ENCODE data around the gene TMEM184B.

The TMEM184B gene

GRCh38 chr22:38220653-38221386 is 52.0 kb downstream of the TMEM184B start:
- H3K4me2 ChIP-seq (ENCODE audit: low read length), result no peak overlapping the region
- H4K8ac ChIP-seq (ENCODE audit: low read depth, low read length), result no peak overlapping the region
- no peak overlapping the region for H2AK5ac ChIP-seq (ENCODE audit: low read length)
- H3K36me3 ChIP-seq (ENCODE audit: control insufficient read depth in 1 of 2, insufficient read depth in 2 of 2, low read length in 2 of 2), result peaks cover 37 to 48% of the 10 kb centered on the region in 2 experiments
- H2AFZ ChIP-seq (ENCODE audit: insufficient read depth, low read length, poor library complexity), result no peak overlapping the region
- DNase-seq, result peak in 1 of 2 donors; percentile 47
- H3K14ac ChIP-seq (ENCODE audit: low read length), result no peak overlapping the region
- peaks cover 3% of the 10 kb centered on the region for H3K79me2 ChIP-seq (ENCODE audit: control insufficient read depth, insufficient read depth, low read length, poor library complexity)
- H2BK120ac ChIP-seq (ENCODE audit: insufficient read depth, low read length, poor library complexity), result no peak overlapping the region
- no peak overlapping the region for H4K91ac ChIP-seq (ENCODE audit: low read depth, low read length)
- peaks cover 17 to 22% of the 10 kb centered on the region in 2 experiments for H3K4me1 ChIP-seq (ENCODE audit: control insufficient read depth in 1 of 2, insufficient read depth in 2 of 2, low read length in 2 of 2)
- H3K9me3 ChIP-seq (ENCODE audit: insufficient read depth, low read depth, low read length), result no peaks in the 10 kb centered on the region
- H2BK12ac ChIP-seq (ENCODE audit: low read length), result no peak overlapping the region
- no peaks in the 10 kb centered on the region for H3K27me3 ChIP-seq (ENCODE audit: insufficient read depth, low read length)
- H3K79me1 ChIP-seq (ENCODE audit: low read length), result peaks cover 13% of the 10 kb centered on the region
- no peak overlapping the region for H3K23ac ChIP-seq (ENCODE audit: low read length)
- no peak overlapping the region for H3K4me3 ChIP-seq (ENCODE audit: low read depth, low read length)
- no peak overlapping the region for H3K4ac ChIP-seq (ENCODE audit: low read depth, low read length)
- H3K18ac ChIP-seq (ENCODE audit: low read length), result no peak overlapping the region
- WGBS (ENCODE audit: extremely low coverage, insufficient coverage, insufficient read length), result no CpG with 5 or more reads among the region's 22 CpGs
- H3K27ac ChIP-seq (ENCODE audit: low read depth, low read length), result no peak overlapping the region
- H2BK5ac ChIP-seq (ENCODE audit: low read depth, low read length, poor library complexity), result no peak overlapping the region
- no peak overlapping the region for H4K12ac ChIP-seq (ENCODE audit: low read depth, low read length)
- no peak overlapping the region for H3K9ac ChIP-seq (ENCODE audit: low read length)

GRCh38 chr22:38220163-38220562 is 52.6 kb downstream of the TMEM184B start:
- no peak overlapping the region for H3K23ac ChIP-seq (ENCODE audit: low read length)
- H4K12ac ChIP-seq (ENCODE audit: low read depth, low read length), result no peak overlapping the region
- H3K4me3 ChIP-seq (ENCODE audit: low read depth, low read length), result no peak overlapping the region
- peaks cover 13% of the 10 kb centered on the region for H3K79me1 ChIP-seq (ENCODE audit: low read length)
- H3K4ac ChIP-seq (ENCODE audit: low read depth, low read length), result no peak overlapping the region
- no peak overlapping the region for H2AK5ac ChIP-seq (ENCODE audit: low read length)
- H4K8ac ChIP-seq (ENCODE audit: low read depth, low read length), result no peak overlapping the region
- WGBS (ENCODE audit: extremely low coverage, insufficient coverage, insufficient read length), result no CpG with 5 or more reads among the region's 8 CpGs
- H3K4me2 ChIP-seq (ENCODE audit: low read length), result no peak overlapping the region
- no peak overlapping the region for H3K14ac ChIP-seq (ENCODE audit: low read length)
- H2BK12ac ChIP-seq (ENCODE audit: low read length), result no peak overlapping the region
- no peaks in the 10 kb centered on the region for H3K27me3 ChIP-seq (ENCODE audit: insufficient read depth, low read length)
- H3K27ac ChIP-seq (ENCODE audit: low read depth, low read length), result no peak overlapping the region
- H4K91ac ChIP-seq (ENCODE audit: low read depth, low read length), result no peak overlapping the region
- H3K79me2 ChIP-seq (ENCODE audit: control insufficient read depth, insufficient read depth, low read length, poor library complexity), result peaks cover 3% of the 10 kb centered on the region
- H3K9ac ChIP-seq (ENCODE audit: low read length), result no peak overlapping the region
- H3K36me3 ChIP-seq (ENCODE audit: control insufficient read depth in 1 of 2, insufficient read depth in 2 of 2, low read length in 2 of 2), result peaks cover 34 to 46% of the 10 kb centered on the region in 2 experiments
- no peak for DNase-seq
- no peak overlapping the region for H2AFZ ChIP-seq (ENCODE audit: insufficient read depth, low read length, poor library complexity)
- H3K9me3 ChIP-seq (ENCODE audit: insufficient read depth, low read depth, low read length), result no peaks in the 10 kb centered on the region
- H2BK120ac ChIP-seq (ENCODE audit: insufficient read depth, low read length, poor library complexity), result no peak overlapping the region
- H2BK5ac ChIP-seq (ENCODE audit: low read depth, low read length, poor library complexity), result no peak overlapping the region
- peaks cover 17 to 22% of the 10 kb centered on the region in 2 experiments for H3K4me1 ChIP-seq (ENCODE audit: control insufficient read depth in 1 of 2, insufficient read depth in 2 of 2, low read length in 2 of 2)
- H3K18ac ChIP-seq (ENCODE audit: low read length), result no peak overlapping the region

- Histone ChIP-seq H3K14ac (ENCODE audit: low read length) (peak overlapping the region; percentile 79), H3K9me3 (ENCODE audit: insufficient read depth, low read depth, low read length) (no peaks in the 10 kb centered on the region), H3K27ac (ENCODE audit: low read depth, low read length) (no peak overlapping the region), H2AFZ (ENCODE audit: insufficient read depth, low read length, poor library complexity) (peak overlapping the region; percentile 28), H3K9ac (ENCODE audit: low read length) (no peak overlapping the region), H4K8ac (ENCODE audit: low read depth, low read length) (no peak overlapping the region), H4K91ac (ENCODE audit: low read depth, low read length) (peak overlapping the region; percentile 41), H3K23ac (ENCODE audit: low read length) (no peak overlapping the region), H3K18ac (ENCODE audit: low read length) (no peak overlapping the region), H3K4me1 (ENCODE audit: control insufficient read depth in 1 of 2, insufficient read depth in 2 of 2, low read length in 2 of 2) (peaks cover 20 to 22% of the 10 kb centered on the region in 2 experiments), H2BK12ac (ENCODE audit: low read length) (peak overlapping the region; percentile 85), H3K4me3 (ENCODE audit: low read depth, low read length) (no peak overlapping the region), H3K79me2 (ENCODE audit: control insufficient read depth, insufficient read depth, low read length, poor library complexity) (peaks cover 3% of the 10 kb centered on the region), H4K12ac (ENCODE audit: low read depth, low read length) (no peak overlapping the region), H3K79me1 (ENCODE audit: low read length) (peaks cover 13% of the 10 kb centered on the region), H3K4me2 (ENCODE audit: low read length) (no peak overlapping the region), H3K4ac (ENCODE audit: low read depth, low read length) (no peak overlapping the region), H3K27me3 (ENCODE audit: insufficient read depth, low read length) (no peaks in the 10 kb centered on the region), H3K36me3 (ENCODE audit: control insufficient read depth in 1 of 2, insufficient read depth in 2 of 2, low read length in 2 of 2) (peaks cover 30 to 41% of the 10 kb centered on the region in 2 experiments), H2BK5ac (ENCODE audit: low read depth, low read length, poor library complexity) (no peak overlapping the region), H2BK120ac (ENCODE audit: insufficient read depth, low read length, poor library complexity) (no peak overlapping the region), H2AK5ac (ENCODE audit: low read length) (peak overlapping the region; percentile 93)
- peak in 1 of 2 donors; percentile 31 for DNase-seq
- WGBS (ENCODE audit: extremely low coverage, insufficient coverage, insufficient read length), result no CpG with 5 or more reads among the region's 10 CpGs
Observed at GRCh38 chr22:38219632-38220031, 53.2 kb downstream of the TMEM184B start.

- H3K27ac ChIP-seq (ENCODE audit: low read depth, low read length), result peak overlapping the region; percentile 67
- DNase-seq, result peak; percentile 96 to 98
- WGBS (ENCODE audit: extremely low coverage, insufficient coverage, insufficient read length), result no CpG with 5 or more reads among the region's 25 CpGs
- H3K18ac ChIP-seq (ENCODE audit: low read length), result peak overlapping the region; percentile 27
- peak overlapping the region; percentile 79 for H3K14ac ChIP-seq (ENCODE audit: low read length)
- H3K4me3 ChIP-seq (ENCODE audit: low read depth, low read length), result no peak overlapping the region
- peak overlapping the region; percentile 26 for H3K4me2 ChIP-seq (ENCODE audit: low read length)
- H3K79me2 ChIP-seq (ENCODE audit: control insufficient read depth, insufficient read depth, low read length, poor library complexity), result peaks cover 3% of the 10 kb centered on the region
- peak overlapping the region; percentile 74 for H2BK5ac ChIP-seq (ENCODE audit: low read depth, low read length, poor library complexity)
- H4K8ac ChIP-seq (ENCODE audit: low read depth, low read length), result peak overlapping the region; percentile 49
- peaks cover 30 to 37% of the 10 kb centered on the region in 2 experiments for H3K36me3 ChIP-seq (ENCODE audit: control insufficient read depth in 1 of 2, insufficient read depth in 2 of 2, low read length in 2 of 2)
- H2BK120ac ChIP-seq (ENCODE audit: insufficient read depth, low read length, poor library complexity), result peak overlapping the region; percentile 89
- H4K12ac ChIP-seq (ENCODE audit: low read depth, low read length), result peak overlapping the region; percentile 10
- peaks cover 13% of the 10 kb centered on the region for H3K79me1 ChIP-seq (ENCODE audit: low read length)
- peak overlapping the region; percentile 93 for H2AK5ac ChIP-seq (ENCODE audit: low read length)
- no peak overlapping the region for H3K9ac ChIP-seq (ENCODE audit: low read length)
- H3K27me3 ChIP-seq (ENCODE audit: insufficient read depth, low read length), result no peaks in the 10 kb centered on the region
- H3K4me1 ChIP-seq (ENCODE audit: control insufficient read depth in 1 of 2, insufficient read depth in 2 of 2, low read length in 2 of 2), result peaks cover 26 to 28% of the 10 kb centered on the region in 2 experiments
- no peak overlapping the region for H3K23ac ChIP-seq (ENCODE audit: low read length)
- peak overlapping the region; percentile 85 for H2BK12ac ChIP-seq (ENCODE audit: low read length)
- H4K91ac ChIP-seq (ENCODE audit: low read depth, low read length), result peak overlapping the region; percentile 89
- peak overlapping the region; percentile 28 for H2AFZ ChIP-seq (ENCODE audit: insufficient read depth, low read length, poor library complexity)
- no peaks in the 10 kb centered on the region for H3K9me3 ChIP-seq (ENCODE audit: insufficient read depth, low read depth, low read length)
- H3K4ac ChIP-seq (ENCODE audit: low read depth, low read length), result peak overlapping the region; percentile 9
Observed at GRCh38 chr22:38218661-38219622, 53.9 kb downstream of the TMEM184B start.

Data from trophoblast cell (in vitro differentiated cells and primary cell).